Activated T-helper 2 cell treated with anti-CD3 and anti-CD28 coated beads, Interferon-gamma antibody, Interleukin-2, Interleukin-4, amounts not matched to agents 10 μg/mL and 5 μg/mL and 100 μg/mL, durations not matched to agents 14 hours and 24 hours and 36 hours (primary cell): ENCODE data around the gene GFRA1. TPM values are rescaled to one million over a fixed set of nuclear protein-coding genes. Genes with fewer than 3 reads are reported as not detected.

Experiments used
- DNase-seq: peaks from one replicate; pipeline ENCODE4 v3.0.0; 2021; ENCODE audit warnings: low spot score
- H3K27ac Mint-ChIP-seq: one replicate; pipeline ENCODE4 v1.8.0; 2021; ENCODE audit warnings: mixed read lengths
- H3K27me3 Mint-ChIP-seq: one replicate; pipeline ENCODE4 v1.8.0; 2021; ENCODE audit warnings: low read depth, mixed read lengths
- H3K36me3 Mint-ChIP-seq: one replicate; pipeline ENCODE4 v1.8.0; 2021; ENCODE audit warnings: low read depth, mixed read lengths
- H3K4me1 Mint-ChIP-seq: one replicate; pipeline ENCODE4 v1.8.0; 2021; ENCODE audit warnings: low read depth, mixed read lengths
- H3K4me3 Mint-ChIP-seq: one replicate; pipeline ENCODE4 v1.8.0; 2021; ENCODE audit warnings: low read depth, mild to moderate bottlenecking, moderate library complexity, mixed read lengths
- H3K9me3 Mint-ChIP-seq: one replicate; pipeline ENCODE4 v1.8.0; 2021; ENCODE audit warnings: mixed read lengths
- intact Hi-C: fragments of 100-400 bp; cut with micrococcal nuclease; formaldehyde crosslinking; loops from one replicate; pipeline ENCODE4 v1.15.1; 2023
- total RNA-seq: library from RNA; stranded (reverse); gene quantifications from 2 replicates; pipeline ENCODE4 v1.2.3, GENCODE V29; 2022

Gene GFRA1
- total RNA-seq, 1 donor from 2014 or later: not detected

DNA sequence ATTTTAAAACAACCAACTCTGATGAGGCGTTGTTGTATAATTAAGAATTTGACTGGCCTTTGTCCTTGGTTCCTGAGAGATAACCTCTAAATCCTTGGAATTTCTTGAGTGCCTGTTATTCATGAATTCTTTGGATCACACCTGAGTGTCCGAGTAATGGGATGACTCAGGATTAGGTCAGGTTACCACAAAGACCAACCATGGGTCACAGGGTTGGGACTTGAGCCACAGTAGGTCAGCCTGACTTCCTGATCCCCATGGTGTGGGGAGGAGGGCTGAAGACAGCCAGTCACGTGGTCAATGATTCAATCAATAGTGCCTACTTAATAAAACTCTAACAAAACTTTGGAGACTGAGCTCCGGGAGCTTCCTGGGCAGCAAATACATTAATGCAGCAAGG is 192.5 kb downstream of the GFRA1 start:
- no peaks in the 10 kb centered on the region for H3K4me1 Mint-ChIP-seq
- no peak overlapping the region for H3K27ac Mint-ChIP-seq
- H3K9me3 Mint-ChIP-seq: no peaks in the 10 kb centered on the region
- intact Hi-C loops: no loop called here
- no peak for DNase-seq
- H3K36me3 Mint-ChIP-seq: no peaks in the 10 kb centered on the region
- no peak overlapping the region for H3K4me3 Mint-ChIP-seq
- no peaks in the 10 kb centered on the region for H3K27me3 Mint-ChIP-seq

DNA sequence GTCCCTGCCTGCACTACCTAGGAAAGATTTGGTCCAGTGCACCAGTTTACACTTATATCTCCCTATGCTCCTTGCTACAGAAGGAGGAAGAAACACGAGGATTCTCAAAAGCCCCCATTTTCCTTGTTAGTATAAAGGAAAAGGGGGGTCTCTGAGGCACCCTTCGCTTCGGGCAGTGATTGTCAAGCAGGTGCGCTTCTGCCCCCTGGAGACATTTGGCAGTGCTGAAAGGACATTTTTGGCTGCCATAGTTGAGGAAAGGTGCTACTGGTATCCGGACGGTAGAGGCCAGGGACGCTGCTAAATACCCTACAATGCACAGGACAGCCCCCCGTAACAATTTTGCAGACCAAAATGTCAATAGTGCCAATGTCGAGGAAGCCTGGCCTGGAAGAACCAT is 193.7 kb downstream of the GFRA1 start:
- Mint-ChIP-seq H3K4me3 (no peak overlapping the region), H3K9me3 (no peaks in the 10 kb centered on the region)

DNA sequence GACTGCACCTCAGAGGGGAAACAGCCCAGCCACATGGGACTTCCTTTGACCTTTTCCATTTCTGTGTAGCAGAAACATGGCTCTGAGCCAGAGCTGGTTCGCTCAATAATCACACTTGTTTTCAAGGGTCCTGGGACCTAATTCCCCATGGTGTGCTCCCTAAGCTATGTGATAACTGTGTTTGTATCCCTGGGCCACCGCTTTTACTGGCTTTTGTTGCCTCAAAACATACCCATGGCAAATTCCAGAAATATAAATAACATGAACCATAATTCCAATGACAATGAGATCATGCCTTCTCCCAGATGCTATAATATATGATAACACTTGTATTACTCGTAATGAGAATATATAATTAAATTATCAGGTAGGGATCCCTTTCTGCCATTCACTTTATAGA is 196.4 kb downstream of the GFRA1 start:
- intact Hi-C loops: no loop called here
- Mint-ChIP-seq H3K4me1 (no peaks in the 10 kb centered on the region), H3K27me3 (no peaks in the 10 kb centered on the region), H3K27ac (no peak overlapping the region), H3K36me3 (no peaks in the 10 kb centered on the region), H3K9me3 (no peaks in the 10 kb centered on the region), H3K4me3 (no peak overlapping the region)
- DNase-seq: no peak

More for the DNA sequence above, 193.7 kb downstream of the GFRA1 start:
- H3K27ac Mint-ChIP-seq: no peak overlapping the region
- DNase-seq: no peak
- H3K4me1 Mint-ChIP-seq: no peaks in the 10 kb centered on the region
- no peaks in the 10 kb centered on the region for H3K36me3 Mint-ChIP-seq
- H3K27me3 Mint-ChIP-seq: no peaks in the 10 kb centered on the region
- intact Hi-C loops: no loop called here

GRCh38 chr10:116073510-116073909 is 199.5 kb downstream of the GFRA1 start:
- H3K27ac Mint-ChIP-seq: no peak overlapping the region
- H3K9me3 Mint-ChIP-seq: no peaks in the 10 kb centered on the region
- H3K36me3 Mint-ChIP-seq: no peaks in the 10 kb centered on the region
- no peaks in the 10 kb centered on the region for H3K27me3 Mint-ChIP-seq
- intact Hi-C loops: no loop called here
- no peaks in the 10 kb centered on the region for H3K4me1 Mint-ChIP-seq
- no peak for DNase-seq
- no peak overlapping the region for H3K4me3 Mint-ChIP-seq

DNA sequence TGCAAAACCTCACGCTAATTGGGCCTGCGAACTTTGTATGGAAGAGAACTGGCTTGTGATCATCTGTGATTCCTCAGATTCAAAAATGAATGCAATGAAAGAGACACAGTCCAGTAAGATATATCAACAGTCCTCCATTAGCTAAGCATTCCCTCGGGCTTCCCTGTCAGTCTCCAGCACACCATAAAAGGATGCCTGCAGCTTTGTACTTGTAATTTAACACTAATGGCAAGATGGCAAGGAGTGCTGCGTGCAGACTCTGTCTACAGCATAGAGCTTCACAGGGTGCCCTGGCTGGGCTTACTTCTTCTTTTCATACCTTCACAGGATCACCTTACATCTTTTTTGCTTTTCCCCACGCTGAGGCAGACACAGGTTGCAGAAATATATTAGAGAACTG is 200.0 kb downstream of the GFRA1 start:
- Mint-ChIP-seq H3K27me3 (no peaks in the 10 kb centered on the region), H3K36me3 (no peaks in the 10 kb centered on the region), H3K4me3 (no peak overlapping the region), H3K9me3 (no peaks in the 10 kb centered on the region), H3K4me1 (no peaks in the 10 kb centered on the region), H3K27ac (no peak overlapping the region)
- intact Hi-C loops: no loop called here
- no peak for DNase-seq

DNA sequence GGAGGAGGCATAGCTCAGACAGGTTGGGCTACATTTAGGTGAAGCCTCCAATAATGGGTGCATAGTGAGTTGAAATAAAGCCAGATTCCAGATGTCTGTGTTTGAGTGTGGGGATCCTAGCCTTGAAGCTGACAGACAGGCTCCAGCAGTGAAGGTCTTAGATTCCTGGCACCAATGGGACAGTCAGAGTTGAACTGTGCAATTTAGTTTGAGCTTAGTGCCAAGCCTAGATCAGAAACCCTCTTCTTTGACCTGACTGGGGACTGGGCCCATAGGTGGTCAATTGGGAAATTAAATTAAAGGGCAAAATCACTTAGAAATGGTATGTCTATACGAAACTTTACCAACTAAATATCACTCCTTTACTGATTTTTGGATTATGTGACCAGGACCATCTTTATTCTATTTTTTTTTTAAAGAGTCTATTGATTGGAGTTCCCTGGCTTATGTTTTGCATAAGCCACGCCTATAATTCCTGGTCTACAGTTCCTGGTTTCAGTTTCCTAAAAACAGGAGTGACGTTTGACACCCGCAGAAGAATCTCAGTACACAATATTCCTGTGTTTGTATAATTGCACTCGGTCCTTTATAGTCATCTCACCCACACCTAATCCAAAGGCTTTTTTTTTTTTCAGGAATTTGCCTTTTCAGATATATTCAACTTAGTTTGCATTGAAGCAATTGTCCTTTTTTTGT is 201.4 kb downstream of the GFRA1 start:
- Mint-ChIP-seq H3K36me3 (no peaks in the 10 kb centered on the region), H3K9me3 (no peaks in the 10 kb centered on the region), H3K4me3 (no peak overlapping the region), H3K4me1 (no peaks in the 10 kb centered on the region), H3K27me3 (no peaks in the 10 kb centered on the region), H3K27ac (no peak overlapping the region)
- no peak for DNase-seq
- intact Hi-C loops: no loop called here

DNA sequence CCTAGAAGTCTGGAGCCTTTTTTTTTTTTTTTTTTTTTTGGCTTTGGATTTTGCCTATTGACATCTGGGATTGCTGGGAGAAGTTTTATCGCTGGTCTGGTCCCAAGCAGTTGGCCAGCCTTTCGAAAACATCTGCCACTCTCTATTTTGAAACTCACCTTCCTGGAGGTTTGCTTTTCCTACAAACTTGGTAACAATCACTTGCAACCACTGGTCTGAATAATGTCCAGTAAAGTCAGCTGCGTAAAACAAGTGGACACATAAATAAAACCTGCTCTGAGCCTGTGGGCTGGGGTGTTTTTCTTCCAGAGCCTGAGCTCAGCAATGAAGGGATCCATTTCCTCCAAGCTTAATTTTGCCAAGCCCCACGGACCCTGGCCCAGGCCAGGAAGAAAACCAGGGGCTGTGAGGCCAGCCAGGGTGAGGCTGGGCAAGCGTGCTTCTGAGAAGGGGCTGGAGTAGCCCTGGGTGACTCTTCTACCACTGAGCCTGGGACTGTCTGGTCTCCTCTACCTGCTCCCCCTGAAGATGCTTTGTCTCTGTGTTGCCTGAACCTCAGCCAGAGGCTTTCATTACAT is 202.2 kb downstream of the GFRA1 start:
- intact Hi-C loops: no loop called here
- no peak for DNase-seq
- H3K36me3 Mint-ChIP-seq: no peaks in the 10 kb centered on the region
- no peaks in the 10 kb centered on the region for H3K27me3 Mint-ChIP-seq
- H3K4me1 Mint-ChIP-seq: no peaks in the 10 kb centered on the region
- H3K4me3 Mint-ChIP-seq: no peak overlapping the region
- H3K27ac Mint-ChIP-seq: no peak overlapping the region
- H3K9me3 Mint-ChIP-seq: no peaks in the 10 kb centered on the region

GRCh38 chr10:116069856-116070255 is 203.2 kb downstream of the GFRA1 start:
- Mint-ChIP-seq H3K27ac (no peak overlapping the region), H3K9me3 (no peaks in the 10 kb centered on the region), H3K4me1 (no peaks in the 10 kb centered on the region), H3K36me3 (no peaks in the 10 kb centered on the region), H3K27me3 (no peaks in the 10 kb centered on the region), H3K4me3 (no peak overlapping the region)
- intact Hi-C loops: no loop called here
- DNase-seq: no peak

DNA sequence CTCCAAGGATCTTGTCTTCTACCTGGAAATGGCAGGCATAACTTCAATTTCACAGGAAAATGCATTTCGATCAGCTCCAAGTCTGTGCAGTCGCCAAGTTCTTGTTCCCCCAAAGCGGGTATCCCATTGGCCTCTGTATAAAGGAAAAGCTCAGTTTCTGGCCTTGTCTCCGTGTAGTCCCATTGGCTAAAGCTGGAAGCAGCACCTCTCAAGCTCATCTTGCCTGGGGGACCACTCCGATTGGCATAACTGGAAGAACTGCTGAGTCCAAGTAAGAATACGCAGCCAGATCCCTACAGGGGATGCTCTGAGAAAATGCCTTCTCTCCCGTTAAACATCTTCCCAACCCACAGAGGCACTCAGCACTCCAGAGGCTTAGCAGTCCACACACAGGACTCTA is 205.2 kb downstream of the GFRA1 start:
- intact Hi-C loops: no loop called here
- H3K4me1 Mint-ChIP-seq: no peaks in the 10 kb centered on the region
- H3K27me3 Mint-ChIP-seq: no peaks in the 10 kb centered on the region
- no peak overlapping the region for H3K27ac Mint-ChIP-seq
- H3K9me3 Mint-ChIP-seq: no peaks in the 10 kb centered on the region
- H3K36me3 Mint-ChIP-seq: no peaks in the 10 kb centered on the region
- H3K4me3 Mint-ChIP-seq: no peak overlapping the region
- DNase-seq: no peak

DNA sequence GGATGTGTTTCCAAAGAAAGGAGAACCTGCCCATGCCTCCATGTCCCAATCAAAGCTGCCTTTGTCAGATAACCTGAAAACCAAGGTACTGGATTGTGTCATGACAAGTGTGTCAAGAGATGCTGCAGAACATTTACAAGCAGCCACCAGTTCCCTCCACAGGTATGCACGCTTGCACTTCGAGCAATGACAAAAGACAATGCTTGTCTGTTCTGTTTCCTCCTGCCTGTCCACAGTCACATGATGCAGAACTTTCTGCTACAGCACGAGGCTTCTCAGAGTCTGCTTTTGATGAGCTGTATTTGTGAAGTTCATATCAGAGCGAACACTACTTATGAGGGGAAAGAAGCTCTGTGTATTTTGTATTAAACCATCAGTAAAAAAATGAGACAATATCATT is 209.9 kb downstream of the GFRA1 start:
- intact Hi-C loops: no loop called here
- Mint-ChIP-seq H3K4me3 (no peak overlapping the region), H3K36me3 (no peaks in the 10 kb centered on the region), H3K27me3 (no peaks in the 10 kb centered on the region), H3K27ac (no peak overlapping the region), H3K4me1 (no peaks in the 10 kb centered on the region), H3K9me3 (no peaks in the 10 kb centered on the region)
- DNase-seq: no peak

GRCh38 chr10:116060864-116061263 is 212.1 kb downstream of the GFRA1 start:
- Mint-ChIP-seq H3K4me3 (no peak overlapping the region), H3K4me1 (no peaks in the 10 kb centered on the region), H3K9me3 (no peaks in the 10 kb centered on the region), H3K27ac (no peak overlapping the region), H3K27me3 (no peaks in the 10 kb centered on the region), H3K36me3 (no peaks in the 10 kb centered on the region)
- DNase-seq: no peak
- intact Hi-C loops: no loop called here

DNA sequence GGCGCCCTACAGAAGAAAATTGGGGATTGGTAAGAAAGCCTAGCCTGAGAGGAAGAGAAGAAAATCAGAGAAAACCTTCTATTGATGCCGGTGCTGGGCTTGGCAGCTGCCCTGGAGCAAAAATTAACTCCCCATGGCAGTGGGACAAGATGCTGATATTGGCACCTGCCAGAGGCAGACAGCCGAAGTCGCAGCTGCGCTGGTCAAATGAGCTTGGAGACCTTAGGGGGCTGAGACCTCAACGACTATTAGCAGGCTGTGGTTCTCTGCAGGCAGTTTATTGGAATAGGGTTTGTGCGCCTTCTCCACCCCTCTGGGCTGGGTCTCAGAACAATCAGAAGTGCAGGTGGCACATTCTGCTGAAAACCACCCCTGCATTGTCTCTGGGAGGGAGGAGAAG is 213.7 kb downstream of the GFRA1 start:
- Mint-ChIP-seq H3K36me3 (no peaks in the 10 kb centered on the region), H3K27ac (no peak overlapping the region), H3K9me3 (no peaks in the 10 kb centered on the region), H3K4me3 (no peak overlapping the region), H3K4me1 (no peaks in the 10 kb centered on the region), H3K27me3 (no peaks in the 10 kb centered on the region)
- intact Hi-C loops: no loop called here
- no peak for DNase-seq

GRCh38 chr10:116056445-116057293 is 216.3 kb downstream of the GFRA1 start:
- no peaks in the 10 kb centered on the region for H3K27me3 Mint-ChIP-seq
- no peak for DNase-seq
- H3K4me1 Mint-ChIP-seq: no peaks in the 10 kb centered on the region
- H3K4me3 Mint-ChIP-seq: no peak overlapping the region
- H3K27ac Mint-ChIP-seq: no peak overlapping the region
- intact Hi-C loops: no loop called here
- no peaks in the 10 kb centered on the region for H3K36me3 Mint-ChIP-seq
- H3K9me3 Mint-ChIP-seq: no peaks in the 10 kb centered on the region
